ENCODE data around the gene HEG1. TPM values are rescaled to one million over a fixed set of nuclear protein-coding genes. Genes with fewer than 3 reads are reported as not detected.

The HEG1 gene
- total and polyA plus RNA-seq, 2 of the 8 experiments (the other 6 are each of a cell fraction or from before 2014, with no cell fraction given) = 5.3 to 9.7 TPM

GRCh38 chr3:125058959-125059358, 3.2 kb upstream of the HEG1 start:
- Histone ChIP-seq H3K56ac (replicated peaks; ENCODE audit: insufficient read length, low read depth, low read length) (no peak overlapping the region), H3K27ac (ENCODE audit: low read depth, low read length) (0 out of 2 replicates have a peak overlapping the region, but pooled peaks have one; percentile 12), H2BK12ac (ENCODE audit: low read depth, low read length) (no peak overlapping the region), H3K9me3 (ENCODE audit: insufficient read depth in 2 of 2, low read depth in 1 of 2, low read length in 1 of 2) (no peaks in the 10 kb centered on the region), H2AK5ac (ENCODE audit: low read depth, low read length) (no peak overlapping the region), H2AFZ (ENCODE audit: low read length) (no peak overlapping the region), H4K20me1 (replicated peaks in 1 of 2; ENCODE audit: control insufficient read depth in 1 of 2, insufficient read depth in 2 of 2, low read length in 2 of 2) (no peaks in the 10 kb centered on the region), H2BK5ac (ENCODE audit: low read depth, low read length) (no peak overlapping the region), H3K4me1 (replicated peaks in 1 of 4; ENCODE audit: control insufficient read depth in 3 of 4, insufficient read depth in 4 of 4, low read length in 3 of 4) (peaks cover 3 to 22% (median 8%) of the 10 kb centered on the region in 4 experiments; a peak in 6 of 7 replicates), H3K4me2 (ENCODE audit: insufficient read depth in 1 of 2, low read depth in 2 of 2, low read length in 2 of 2) (peak overlapping the region in 1 of 2 experiments; percentile 26; a peak in 2 of 4 replicates), H3K23ac (ENCODE audit: insufficient read length) (no peak overlapping the region), H3K36me3 (ENCODE audit: control insufficient read depth in 2 of 4, insufficient read depth in 4 of 4, low read length in 3 of 4) (no peaks in the 10 kb centered on the region), H2BK20ac (ENCODE audit: low read length) (no peak overlapping the region), H3K79me1 (ENCODE audit: low read depth, low read length) (no peaks in the 10 kb centered on the region), H3K9ac (replicated peaks in 1 of 4; ENCODE audit: extremely low read depth in 1 of 4, low read depth in 3 of 4, low read length in 3 of 4) (no peak overlapping the region), H3K23me2 (ENCODE audit: low read depth, low read length) (peaks cover 9% of the 10 kb centered on the region; the same call in 1 of the 2 replicates), H4K91ac (replicated peaks; ENCODE audit: insufficient read length, low read length) (no peak overlapping the region), H3K18ac (ENCODE audit: extremely low read depth, low read length) (no peak overlapping the region), H4K8ac (ENCODE audit: extremely low read depth, insufficient read depth, low read length) (no peak overlapping the region), H2BK15ac (ENCODE audit: low read length) (0 out of 2 replicates have a peak overlapping the region, but pooled peaks have one; percentile 48), H4K5ac (ENCODE audit: insufficient read length, low read depth, low read length) (no peak overlapping the region), H3K79me2 (ENCODE audit: control insufficient read depth in 1 of 2, insufficient read depth in 2 of 2, low read length in 2 of 2) (no peaks in the 10 kb centered on the region), H3K4ac (replicated peaks; ENCODE audit: insufficient read length, low read depth, low read length) (no peak overlapping the region), H3K4me3 (ENCODE audit: extremely low read depth in 1 of 4, insufficient read depth in 2 of 4, low read depth in 3 of 4, low read length in 4 of 4) (no peak overlapping the region), H3K27me3 (replicated peaks in 1 of 4; ENCODE audit: control insufficient read depth in 3 of 4, extremely low read depth in 1 of 4, insufficient read depth in 3 of 4, low read length in 3 of 4) (peaks cover 7 to 30% (median 19%) of the 10 kb centered on the region in 4 experiments), H2BK120ac (replicated peaks; ENCODE audit: low read depth, low read length) (no peak overlapping the region), H3K14ac (ENCODE audit: insufficient read length) (no peak overlapping the region)
- ChIA-PET POLR2A (ENCODE audit: partially characterized antibody) (no interaction called here), CTCF (ENCODE audit: partially characterized antibody) (interaction anchor here (0.8 to 1.3 kb wide), 2 partner anchors 11 to 92 kb away, joined by 4 to 5 read pairs; no protein-coding TSS in a partner anchor)
- WGBS, 2 experiments (ENCODE audit: extremely low coverage in 1 of 2, insufficient coverage in 1 of 2, insufficient read length in 1 of 2, insufficient replicate concordance in 2 of 2, low coverage in 1 of 2, low lambda C conversion rate in 2 of 2, missing lambda C conversion rate in 1 of 2) = 86% methylated on average over 3 of the region's 3 CpGs; no CpG with 5 or more reads in 1 of the 2 experiments
- TF ChIP-seq SIX5 (IDR thresholded peaks at IDR 0.05; ENCODE audit: low read depth, low read length) (0 out of 2 replicates have a peak, but pooled peaks have one; percentile 20), USF2 (IDR thresholded peaks at IDR 0.05; ENCODE audit: low read length) (peak; percentile 71), MAFK (IDR thresholded peaks at IDR 0.05; ENCODE audit: low read depth, low read length) (no peak)
- FAIRE-seq (no peak), DNase-seq (ENCODE audit: low read depth in 1 of 2, low spot score in 2 of 2) (no peak)

All from H1 (cell line).